Stimulated activated effector memory CD8-positive, alpha-beta T cell treated with anti-CD3 and anti-CD28 coated beads, Interleukin-12 subunit alpha, Interleukin-12 subunit beta, amount 100 ng/mL, for 72 hours (primary cell): Measurements from ENCODE around the gene MRPL30.
"Not testable (repeated sequence)": the region's sequence is repeated elsewhere in the genome, so short reads cannot be mapped to it uniquely, and the experiment has no call there.

ENCODE experiments used
- ATAC-seq: fragments of 150-1000 bp; cut with Tn5 transposase; 2 replicates; pipeline ENCODE4 v1.10.0; 2021
- DNase-seq, 2 donors: peaks; one replicate each; pipeline ENCODE4 v3.0.0; 2021 to 2022; ENCODE audit warnings: low spot score in 2 of 2
- H3K27ac Mint-ChIP-seq: one replicate; pipeline ENCODE4 v1.8.0; 2022; ENCODE audit warnings: mild to moderate bottlenecking, mixed read lengths
- H3K36me3 Mint-ChIP-seq: one replicate; pipeline ENCODE4 v1.8.0; 2022; ENCODE audit warnings: mild to moderate bottlenecking, mixed read lengths
- H3K4me1 Mint-ChIP-seq: one replicate; pipeline ENCODE4 v1.8.0; 2022; ENCODE audit warnings: mixed read lengths
- H3K4me3 Mint-ChIP-seq: one replicate; pipeline ENCODE4 v1.8.0; 2022; ENCODE audit warnings: mild to moderate bottlenecking, mixed read lengths
- H3K9me3 Mint-ChIP-seq: one replicate; pipeline ENCODE4 v1.8.0; 2022; ENCODE audit warnings: mixed read lengths

The MRPL30 gene

DNA sequence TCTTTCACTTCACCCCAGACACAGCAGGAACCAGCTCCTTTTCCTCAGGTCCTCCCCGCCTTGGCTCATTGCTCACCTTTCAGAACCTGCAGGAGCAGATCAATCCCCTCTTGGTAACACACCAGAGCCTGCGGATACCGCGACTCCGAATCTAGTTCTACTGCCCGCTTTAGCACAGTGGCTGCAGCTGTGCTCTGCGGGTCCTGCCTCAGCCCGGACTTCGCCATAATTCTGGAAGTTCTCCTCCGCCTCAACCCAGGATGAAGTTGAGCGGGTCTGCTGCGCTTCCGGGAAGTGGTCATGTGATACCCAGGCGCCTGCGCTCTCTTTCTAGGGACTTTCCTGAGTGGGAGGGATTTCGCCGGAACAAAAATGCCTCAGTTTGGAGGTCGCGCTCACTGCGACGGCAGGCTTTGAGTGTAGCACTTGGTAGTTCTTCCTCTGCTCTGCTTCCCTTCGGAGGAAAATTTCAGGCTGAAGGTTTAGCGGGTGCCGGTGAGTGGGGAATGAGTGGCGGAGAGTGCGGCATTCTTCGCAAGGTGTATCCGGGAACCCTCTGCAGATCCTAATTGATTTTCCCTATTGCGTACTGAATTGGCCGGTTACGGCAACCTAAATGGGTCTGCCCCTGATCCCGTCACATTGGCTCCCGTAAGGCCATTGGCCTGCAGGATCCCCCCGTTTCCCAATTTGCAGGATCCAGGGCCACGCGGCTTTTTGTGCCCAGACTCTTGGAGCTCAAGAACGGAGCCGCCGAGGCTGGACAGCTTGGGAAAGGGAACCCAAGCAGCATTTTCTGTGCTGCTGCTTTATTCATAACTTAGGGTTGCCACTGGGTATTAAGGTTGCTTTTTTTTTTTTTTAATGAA lies at the start of gene MRPL30, which contains the start of gene MITD1:
Gene MRPL30 (plus strand): TSS at position 430 of the 869 bp plus-strand sequence. CDS start 5,020 bp downstream, outside the sequence.
Gene MITD1 (minus strand): TSS at position 304 of the 869 bp plus-strand sequence. CDS start 77 bp downstream, at position 227.
- peak; percentile 97 for ATAC-seq
- Mint-ChIP-seq H3K27ac (peak within 1 kb of the TSS; percentile 96), H3K36me3 (peaks cover 37% of the 10 kb centered on the region), H3K9me3 (no peaks in the 10 kb centered on the region), H3K4me1 (peaks cover 38% of the 10 kb centered on the region), H3K4me3 (peak within 1 kb of the TSS; percentile 91)
- peak; percentile 80 to 97 for DNase-seq

DNA sequence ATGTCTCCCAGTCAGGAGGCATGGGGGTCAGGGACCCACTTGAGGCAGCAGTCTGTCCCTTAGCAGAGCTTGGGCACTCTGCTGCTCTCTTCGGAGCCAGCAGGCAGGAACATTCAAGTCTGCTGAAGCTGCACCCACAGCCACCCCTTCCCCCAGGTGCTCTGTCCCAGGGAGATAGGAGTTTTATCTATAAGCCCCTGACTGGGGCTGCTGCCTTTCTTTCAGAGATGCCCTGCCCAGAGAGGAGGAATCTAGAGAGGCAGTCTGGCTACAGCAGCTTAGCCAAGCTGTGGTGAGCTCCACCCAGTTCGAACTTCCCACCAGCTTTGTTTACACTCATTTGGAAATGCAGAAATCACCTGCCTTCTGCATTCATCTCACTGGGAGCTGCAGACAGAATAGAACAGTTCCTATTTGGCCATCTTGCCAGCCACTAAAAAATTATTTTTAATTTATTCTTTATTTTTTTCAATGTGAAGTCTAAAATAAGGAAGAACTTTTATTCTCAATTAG lies 45.9 kb upstream of the MRPL30 start:
- H3K36me3 Mint-ChIP-seq, H3K4me1 Mint-ChIP-seq, H3K4me3 Mint-ChIP-seq, DNase-seq, ATAC-seq, H3K27ac Mint-ChIP-seq, H3K9me3 Mint-ChIP-seq: not testable (repeated sequence)

DNA sequence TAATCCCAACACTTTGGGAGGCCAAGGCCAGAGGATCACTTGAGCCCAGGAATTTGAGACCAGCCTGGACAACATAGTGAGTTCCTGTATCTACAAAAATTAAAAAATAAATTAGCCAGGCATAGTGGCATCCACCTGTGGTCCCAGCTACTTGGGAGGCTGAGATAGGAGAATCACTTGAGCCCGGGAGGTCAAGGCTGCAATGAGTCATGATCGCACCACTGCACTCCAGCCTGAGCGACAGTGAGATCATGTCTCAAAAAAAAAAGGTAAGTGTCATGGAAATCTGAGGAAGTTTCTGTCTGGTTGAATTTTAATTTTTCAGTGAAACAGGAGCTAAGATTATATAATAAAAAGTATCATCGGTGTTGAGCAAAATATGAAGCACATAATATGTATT lies 42.0 kb upstream of the MRPL30 start:
- no peak overlapping the region for H3K4me3 Mint-ChIP-seq
- H3K4me1 Mint-ChIP-seq = no peaks in the 10 kb centered on the region

DNA sequence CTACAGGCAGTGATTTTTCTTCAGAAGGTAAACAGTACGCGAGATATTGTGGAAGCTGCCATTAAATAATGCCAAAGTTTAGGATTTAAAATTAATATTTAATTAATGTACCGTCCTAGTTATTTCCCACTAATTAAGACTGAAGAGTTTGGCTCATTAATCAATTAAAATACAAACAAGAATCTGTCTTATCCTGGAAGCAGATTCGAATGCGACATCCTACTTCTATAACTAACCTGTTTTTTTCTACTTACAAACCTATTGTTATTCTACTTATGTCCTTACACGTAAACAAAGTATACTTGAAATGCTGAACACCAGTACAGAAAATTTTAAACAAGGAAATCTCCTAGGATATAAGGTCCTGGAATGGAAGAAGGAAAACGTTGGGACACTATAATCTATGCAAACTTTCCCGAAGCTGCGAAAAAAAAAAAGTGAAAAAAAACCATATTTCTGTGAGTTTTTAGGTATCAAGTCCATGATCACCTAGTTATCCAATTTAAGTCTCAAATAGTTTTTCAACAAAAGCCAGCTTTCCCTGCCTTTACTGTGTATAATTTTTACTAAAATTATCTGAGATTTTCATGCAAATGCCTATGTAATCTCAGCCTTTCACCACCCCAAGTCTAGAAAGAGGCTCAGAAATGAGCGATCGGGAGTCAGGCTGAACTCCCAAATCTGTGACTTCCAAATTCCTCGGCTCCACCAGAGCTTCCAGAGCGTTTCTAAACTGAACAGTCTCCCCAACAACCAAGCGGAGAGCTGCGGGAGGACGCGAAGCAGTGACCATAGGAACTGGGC lies 40.7 kb upstream of the MRPL30 start:
- H3K4me1 Mint-ChIP-seq = no peaks in the 10 kb centered on the region
- ATAC-seq (no peak), DNase-seq (no peak)
- peak overlapping the region; percentile 96 for H3K4me3 Mint-ChIP-seq
- peaks cover 11% of the 10 kb centered on the region for H3K36me3 Mint-ChIP-seq
- H3K27ac Mint-ChIP-seq = peak overlapping the region; percentile 94
- no peaks in the 10 kb centered on the region for H3K9me3 Mint-ChIP-seq

More for the DNA sequence above, 42.0 kb upstream of the MRPL30 start:
- Mint-ChIP-seq H3K36me3 (peaks cover 11% of the 10 kb centered on the region), H3K27ac (no peak overlapping the region), H3K9me3 (peaks cover 3% of the 10 kb centered on the region)
- no peak for DNase-seq
- ATAC-seq = no peak

DNA sequence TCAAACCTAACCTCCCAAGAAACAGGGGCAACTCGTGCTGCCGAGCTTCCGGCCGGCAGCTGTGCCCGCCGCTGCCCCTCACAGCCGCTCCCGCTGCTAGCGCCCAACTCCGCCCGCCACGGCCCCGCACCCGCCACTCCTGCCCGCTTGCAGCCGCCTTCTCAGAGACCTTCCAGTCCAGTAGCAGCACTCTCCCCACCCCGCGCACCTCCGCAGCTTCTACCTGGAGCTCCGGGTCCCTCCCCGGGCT lies 40.2 kb upstream of the MRPL30 start:
- peak overlapping the region; percentile 94 for H3K27ac Mint-ChIP-seq
- H3K4me3 Mint-ChIP-seq = peak overlapping the region; percentile 96
- no peaks in the 10 kb centered on the region for H3K9me3 Mint-ChIP-seq
- ATAC-seq (peak; percentile 57), DNase-seq (no peak)
- H3K36me3 Mint-ChIP-seq = peaks cover 11% of the 10 kb centered on the region
- H3K4me1 Mint-ChIP-seq = no peaks in the 10 kb centered on the region

DNA sequence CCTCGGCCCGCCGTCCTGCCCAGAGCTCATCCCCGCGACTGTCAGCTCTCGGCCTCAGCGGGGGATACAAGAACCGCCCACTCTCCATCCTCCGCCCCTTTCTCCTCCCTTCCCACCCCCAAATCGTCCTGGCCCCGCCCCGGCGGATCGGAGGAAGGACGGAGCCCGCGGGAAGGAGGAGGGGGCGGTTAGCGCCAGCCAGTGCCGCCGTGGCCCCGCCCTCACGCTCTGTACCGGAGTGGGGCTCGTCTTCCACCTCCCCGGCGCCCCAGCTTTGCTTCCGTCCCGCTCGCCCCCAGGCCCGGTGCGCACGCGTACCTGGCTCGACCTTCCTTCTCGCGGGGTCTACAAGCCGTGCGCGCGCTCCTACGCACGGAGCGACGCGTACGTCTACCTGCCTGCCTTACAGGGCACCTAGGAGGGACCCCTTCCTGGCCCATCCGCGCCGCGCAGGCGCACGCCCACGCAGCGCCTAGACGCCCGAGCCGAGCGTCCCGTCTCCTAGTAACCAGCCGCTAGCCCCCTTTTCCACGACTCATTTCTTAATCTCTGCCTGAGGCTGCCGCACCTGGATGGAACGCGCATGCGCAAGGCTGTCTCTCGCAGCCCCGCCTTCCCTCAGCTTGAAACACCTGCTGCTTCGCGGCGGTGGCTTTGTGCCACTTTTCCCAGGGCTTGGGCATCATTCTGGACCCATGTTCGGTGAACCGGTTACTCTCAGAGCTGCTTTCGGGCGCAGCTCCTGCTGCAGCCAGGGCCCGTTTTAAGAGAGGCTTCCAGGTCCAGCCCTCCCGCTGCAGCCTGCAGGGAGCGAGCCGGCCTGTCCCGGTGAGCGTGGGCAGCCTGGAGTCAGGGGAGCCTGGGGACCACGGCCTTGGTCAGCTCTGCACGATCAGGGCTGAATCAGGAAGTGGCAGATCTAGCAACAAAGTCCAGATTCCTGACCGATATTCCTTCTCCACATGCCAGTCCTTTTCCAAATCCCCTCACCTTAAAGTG lies 39.6 kb upstream of the MRPL30 start, which contains the start of gene C2orf15:
Gene C2orf15 (plus strand): TSS at position 598 of the 999 bp plus-strand sequence. CDS start 8,852 bp downstream, outside the sequence.
- peak; percentile 95 for ATAC-seq
- Mint-ChIP-seq H3K4me1 (no peaks in the 10 kb centered on the region), H3K4me3 (peak within 1 kb of the TSS; percentile 96)

DNA sequence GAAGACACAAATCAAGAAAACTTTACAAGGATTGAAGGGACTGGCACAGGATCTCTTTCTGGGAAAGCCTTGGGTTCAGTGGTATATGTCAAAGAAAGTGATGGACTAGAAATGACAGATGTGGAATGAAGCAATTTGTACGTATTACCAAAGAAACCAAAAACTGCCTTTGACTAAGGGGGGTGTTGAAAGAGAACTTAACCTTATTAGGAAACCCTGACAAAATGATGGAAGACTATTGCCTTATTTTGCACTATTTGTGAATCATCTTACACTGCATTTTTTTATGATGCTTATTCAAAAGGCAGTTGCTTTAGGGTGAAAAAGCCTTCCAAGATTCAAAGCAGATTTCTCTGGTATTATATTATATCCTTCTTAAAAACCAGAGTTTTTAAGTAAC lies 30.3 kb upstream of the MRPL30 start:
- no peak for ATAC-seq
- Mint-ChIP-seq H3K4me1 (peaks cover 15% of the 10 kb centered on the region), H3K36me3 (peaks cover 11% of the 10 kb centered on the region), H3K27ac (no peak overlapping the region), H3K4me3 (no peak overlapping the region), H3K9me3 (no peaks in the 10 kb centered on the region)
- no peak for DNase-seq

More for the DNA sequence above, 39.6 kb upstream of the MRPL30 start, which contains the start of gene C2orf15:
- Mint-ChIP-seq H3K36me3 (peaks cover 11% of the 10 kb centered on the region), H3K27ac (peak within 1 kb of the TSS; percentile 94), H3K9me3 (no peaks in the 10 kb centered on the region)
- peak; percentile 92 to 99 for DNase-seq

DNA sequence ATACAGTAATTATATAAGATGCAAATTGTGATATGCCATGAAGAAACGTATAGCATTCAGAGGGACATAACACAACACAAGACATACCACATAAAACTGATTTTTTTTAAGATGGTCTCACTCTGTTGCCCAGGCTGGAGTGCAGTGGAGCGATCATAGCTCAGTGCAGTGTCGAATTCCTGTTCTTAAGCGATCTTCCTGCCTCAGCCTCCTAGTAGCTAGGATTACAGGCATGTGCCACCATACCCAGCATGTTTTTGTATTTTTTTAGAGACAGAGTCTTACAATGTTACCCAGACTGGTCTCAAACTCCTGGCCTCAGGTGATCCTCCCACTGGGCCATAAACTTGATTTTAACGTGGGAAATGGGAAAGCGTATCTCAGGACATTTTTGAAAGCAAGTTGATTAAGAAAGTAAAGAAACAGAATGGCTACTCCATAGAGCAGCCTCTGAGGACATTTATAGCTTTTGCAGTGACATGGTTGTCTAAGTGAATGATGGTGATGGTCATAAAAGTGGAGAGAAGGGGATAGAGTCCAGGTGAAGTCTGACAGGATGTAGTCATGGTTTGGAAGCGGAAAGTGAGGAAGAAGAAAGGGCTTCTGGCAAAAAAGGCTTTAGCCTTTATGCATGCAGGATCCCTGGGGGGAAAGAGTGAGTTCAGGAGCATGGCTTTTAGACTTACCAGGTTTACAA lies 28.6 kb upstream of the MRPL30 start:
- Mint-ChIP-seq H3K4me1 (peaks cover 25% of the 10 kb centered on the region), H3K9me3 (no peaks in the 10 kb centered on the region), H3K36me3 (peaks cover 11% of the 10 kb centered on the region), H3K27ac (no peak overlapping the region), H3K4me3 (no peak overlapping the region)
- no peak for ATAC-seq
- DNase-seq = no peak

DNA sequence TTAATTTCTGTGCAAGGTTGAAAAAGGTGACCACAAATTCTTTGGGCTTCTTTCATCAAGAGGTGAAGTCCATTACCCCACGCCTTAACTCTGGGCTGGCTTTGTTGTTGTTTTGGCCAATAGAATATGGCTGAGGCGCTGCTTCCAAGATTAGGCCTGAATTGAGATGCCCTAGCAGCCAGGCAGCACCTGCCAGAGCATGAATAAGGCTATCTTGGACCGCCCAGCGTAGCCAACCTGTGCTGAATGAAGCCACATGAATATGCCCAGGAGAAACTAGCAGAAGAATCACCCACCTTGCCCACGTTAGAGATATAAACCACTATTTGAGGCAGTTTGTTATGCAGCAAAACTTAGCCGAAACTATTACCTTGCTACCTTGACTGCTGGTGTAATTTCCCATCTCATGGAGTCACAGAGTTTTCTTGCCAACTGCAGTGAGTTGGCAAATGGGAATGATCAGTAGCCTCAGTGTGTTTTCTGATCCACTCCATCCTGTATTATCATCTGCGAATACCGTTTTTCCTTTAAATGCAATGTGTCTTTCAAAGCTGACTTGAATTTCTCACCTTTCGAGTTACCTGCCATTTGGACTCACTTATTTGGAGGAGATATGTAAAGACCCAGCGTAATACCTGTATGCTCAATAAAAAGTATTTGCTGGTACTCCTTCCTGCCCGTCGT lies 26.9 kb upstream of the MRPL30 start:
- DNase-seq = no peak
- Mint-ChIP-seq H3K4me1 (peaks cover 31% of the 10 kb centered on the region), H3K36me3 (peaks cover 11% of the 10 kb centered on the region), H3K4me3 (no peak overlapping the region), H3K27ac (peak overlapping the region; percentile 98), H3K9me3 (no peaks in the 10 kb centered on the region)
- no peak for ATAC-seq

DNA sequence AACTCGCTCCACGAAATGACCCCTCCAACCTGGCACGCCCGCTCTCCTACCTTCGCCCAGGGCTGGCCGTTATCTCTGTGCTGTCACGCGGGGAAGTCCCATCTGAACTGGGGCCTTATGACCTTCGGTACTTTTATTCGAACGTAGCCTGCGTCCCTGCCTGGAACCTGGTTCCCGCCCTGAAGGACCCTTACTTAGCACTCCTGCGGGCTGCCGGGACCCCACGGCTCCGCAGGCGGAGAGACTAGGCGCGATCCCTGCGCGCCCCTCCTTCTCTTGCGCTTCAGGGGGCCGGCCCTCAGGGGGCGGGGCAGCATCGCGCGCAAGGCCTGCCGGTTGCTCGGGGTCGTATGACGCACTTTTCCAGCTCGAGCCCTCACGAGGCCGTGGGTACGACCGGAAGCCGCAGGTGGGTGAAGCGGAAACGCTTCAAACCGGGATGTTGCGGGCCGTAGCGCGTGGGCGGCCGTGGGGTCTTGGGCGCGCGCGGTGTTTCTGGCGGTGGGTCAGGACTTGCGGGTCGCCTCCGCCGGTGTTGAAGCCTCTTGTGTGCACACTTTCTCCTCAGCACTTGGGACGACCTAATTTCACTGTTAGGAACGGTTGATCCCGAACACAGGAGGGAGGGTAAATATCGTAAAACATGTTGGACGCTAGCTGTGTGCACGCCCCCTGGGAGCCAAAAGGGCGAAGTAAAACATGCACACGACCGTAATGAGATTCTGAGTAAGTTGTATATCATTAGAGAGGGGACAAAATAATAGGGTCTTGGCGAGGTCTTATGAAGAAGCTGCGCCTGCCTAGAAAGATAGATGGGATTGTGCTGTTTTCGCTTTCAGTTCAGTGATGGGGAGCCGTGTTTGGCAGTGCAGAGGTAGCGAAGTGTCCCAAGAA lies 26.1 kb upstream of the MRPL30 start, which contains the start of the genes LIPT1 and TSGA10:
Gene LIPT1 (plus strand): TSS at position 325 of the 894 bp plus-strand sequence. CDS start 6,991 bp downstream, outside the sequence.
Gene TSGA10 (minus strand): TSS at position 300 of the 894 bp plus-strand sequence. CDS start 45,503 bp downstream, outside the sequence.
- peaks cover 38% of the 10 kb centered on the region for H3K4me1 Mint-ChIP-seq
- H3K4me3 Mint-ChIP-seq = no peak within 1 kb of the TSS
- ATAC-seq = peak; percentile 98
- peaks cover 17% of the 10 kb centered on the region for H3K36me3 Mint-ChIP-seq
- DNase-seq = peak; percentile 84 to 97
- no peaks in the 10 kb centered on the region for H3K9me3 Mint-ChIP-seq
- peak within 1 kb of the TSS; percentile 98 for H3K27ac Mint-ChIP-seq

DNA sequence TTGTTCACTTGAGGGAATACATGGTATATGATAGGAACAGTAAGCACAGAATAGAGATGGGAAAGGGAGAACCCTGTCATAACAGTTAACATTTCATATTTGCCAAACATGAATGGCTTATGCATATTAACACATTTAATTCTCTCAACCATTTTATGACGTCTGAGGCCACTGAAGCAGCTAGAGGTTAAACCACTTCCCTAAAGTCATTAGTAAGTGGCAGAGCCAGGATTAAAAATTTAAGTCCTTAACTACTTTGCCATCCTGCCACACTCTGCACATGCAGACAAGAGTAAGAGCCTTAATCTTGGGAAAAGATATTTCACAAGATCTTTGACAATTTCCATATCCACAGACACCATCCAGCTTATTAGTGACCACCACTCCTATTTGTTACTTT lies 24.1 kb upstream of the MRPL30 start:
- Mint-ChIP-seq H3K27ac (peak overlapping the region; percentile 8), H3K9me3 (no peaks in the 10 kb centered on the region), H3K4me1 (peaks cover 38% of the 10 kb centered on the region), H3K4me3 (no peak overlapping the region), H3K36me3 (peaks cover 32% of the 10 kb centered on the region)
- no peak for DNase-seq
- ATAC-seq = no peak

DNA sequence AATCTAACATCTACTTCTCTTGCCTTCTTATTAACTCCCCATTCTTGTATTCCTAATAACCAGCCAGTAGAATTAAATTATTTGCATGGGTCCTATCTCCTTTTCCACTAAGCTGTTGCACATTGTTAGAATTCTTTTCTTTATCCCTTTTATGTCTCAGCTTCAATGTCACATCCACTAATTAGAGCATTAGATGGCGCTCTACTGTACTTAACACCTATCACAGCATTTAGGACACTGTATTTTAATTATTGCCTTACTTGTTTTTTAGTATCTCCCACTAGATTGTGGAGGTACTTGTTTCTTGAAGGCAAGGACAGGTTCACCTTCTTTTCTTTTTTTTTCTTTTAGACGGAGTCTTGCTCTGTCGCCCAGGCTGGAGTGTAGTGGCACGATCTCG lies 22.4 kb upstream of the MRPL30 start:
- ATAC-seq (no peak), DNase-seq (no peak)
- Mint-ChIP-seq H3K9me3 (no peaks in the 10 kb centered on the region), H3K4me3 (no peak overlapping the region), H3K36me3 (peaks cover 45% of the 10 kb centered on the region), H3K27ac (no peak overlapping the region), H3K4me1 (peaks cover 38% of the 10 kb centered on the region)
